GM21786 (cell line): ENCODE results near the gene CHMP5.

Experiments
- ATAC-seq: cut with Tn5 transposase; IDR thresholded peaks from one replicate; pipeline ENCODE4 v1.9.1; 2021; ENCODE audit not compliant: unreplicated experiment

Gene CHMP5

GRCh38 chr9:33242609-33243134 lies 22.2 kb upstream of the CHMP5 start:
- ATAC-seq = no peak

GRCh38 chr9:33244137-33244784 lies 20.6 kb upstream of the CHMP5 start:
- no peak for ATAC-seq

GRCh38 chr9:33245341-33245740 lies 19.5 kb upstream of the CHMP5 start:
- no peak for ATAC-seq

- ATAC-seq = no peak
Measured at GRCh38 chr9:33246269-33246860, 18.5 kb upstream of the CHMP5 start.

GRCh38 chr9:33248606-33249005 lies 16.2 kb upstream of the CHMP5 start:
- ATAC-seq = peak; percentile 13

- peak; percentile 55 for ATAC-seq
Measured at GRCh38 chr9:33249087-33249658, 15.7 kb upstream of the CHMP5 start.

GRCh38 chr9:33249983-33250382 lies 14.9 kb upstream of the CHMP5 start:
- ATAC-seq = no peak

GRCh38 chr9:33250458-33250995 lies 14.3 kb upstream of the CHMP5 start:
- no peak for ATAC-seq

GRCh38 chr9:33254211-33254610 lies 10.6 kb upstream of the CHMP5 start:
- ATAC-seq = no peak

- ATAC-seq = no peak
Measured at GRCh38 chr9:33255014-33255413, 9.8 kb upstream of the CHMP5 start.

- no peak for ATAC-seq
Measured at GRCh38 chr9:33255471-33255870, 9.4 kb upstream of the CHMP5 start.

GRCh38 chr9:33256236-33256635 lies 8.6 kb upstream of the CHMP5 start:
- no peak for ATAC-seq

GRCh38 chr9:33257276-33257675 lies 7.6 kb upstream of the CHMP5 start:
- ATAC-seq = no peak

- no peak for ATAC-seq
Measured at GRCh38 chr9:33260372-33260771, 4.5 kb upstream of the CHMP5 start.

GRCh38 chr9:33263131-33264002 lies 1.5 kb upstream of the CHMP5 start:
- ATAC-seq = no peak

GRCh38 chr9:33264003-33264472 lies 811 bp upstream of the CHMP5 start:
- peak; percentile 24 for ATAC-seq

- no peak for ATAC-seq
Measured at GRCh38 chr9:33265211-33265865, 489 bp downstream of the CHMP5 start.

- no peak for ATAC-seq
Measured at GRCh38 chr9:33267151-33267767, 2.4 kb downstream of the CHMP5 start.

- no peak for ATAC-seq
Measured at GRCh38 chr9:33270146-33270545, 5.3 kb downstream of the CHMP5 start.

GRCh38 chr9:33272061-33272460 lies 7.2 kb downstream of the CHMP5 start:
- no peak for ATAC-seq
